Measurements from ENCODE around the gene SMYD3.

Gene SMYD3

GRCh38 chr1:245876586-245876985 lies 630.5 kb downstream of the SMYD3 start:
- DNase-seq, result no peak

- DNase-seq, result no peak
These were observed 631.4 kb downstream of the SMYD3 start for GRCh38 chr1:245875581-245876261.

GRCh38 chr1:245874942-245875580 lies 632.0 kb downstream of the SMYD3 start:
- no peak for DNase-seq

GRCh38 chr1:245873883-245874671 lies 633.0 kb downstream of the SMYD3 start:
- DNase-seq, result no peak

GRCh38 chr1:245873068-245873467 lies 634.0 kb downstream of the SMYD3 start:
- no peak for DNase-seq

- no peak for DNase-seq
These were observed 634.6 kb downstream of the SMYD3 start for GRCh38 chr1:245872475-245872874.

GRCh38 chr1:245871915-245872314 lies 635.2 kb downstream of the SMYD3 start:
- DNase-seq, result no peak

GRCh38 chr1:245871191-245871590 lies 635.9 kb downstream of the SMYD3 start:
- DNase-seq, result no peak

- DNase-seq, result no peak
These were observed 636.4 kb downstream of the SMYD3 start for GRCh38 chr1:245870698-245871097.

GRCh38 chr1:245869847-245870246 lies 637.2 kb downstream of the SMYD3 start:
- DNase-seq, result no peak

- no peak for DNase-seq
These were observed 639.3 kb downstream of the SMYD3 start for GRCh38 chr1:245867738-245868137.

- DNase-seq, result no peak
These were observed 642.2 kb downstream of the SMYD3 start for GRCh38 chr1:245864872-245865271.

- DNase-seq, result no peak
These were observed 643.4 kb downstream of the SMYD3 start for GRCh38 chr1:245863566-245864184.

GRCh38 chr1:245862812-245863540 lies 644.1 kb downstream of the SMYD3 start:
- DNase-seq, result no peak

- peak; percentile 91 for DNase-seq
These were observed 646.2 kb downstream of the SMYD3 start for GRCh38 chr1:245860657-245861544.

GRCh38 chr1:245859493-245860114 lies 647.5 kb downstream of the SMYD3 start:
- no peak for DNase-seq

GRCh38 chr1:245858722-245859492 lies 648.2 kb downstream of the SMYD3 start:
- peak; percentile 59 for DNase-seq

- DNase-seq, result no peak
These were observed 648.9 kb downstream of the SMYD3 start for GRCh38 chr1:245858022-245858721.

GRCh38 chr1:245856944-245857531 lies 650.0 kb downstream of the SMYD3 start:
- no peak for DNase-seq

Data from NCI-H1694 treated with DMSO at 0.1 percent for 48 hours (cell line).